H9 (cell line): ENCODE results near the gene SV2C. TPM values are rescaled to one million over a fixed set of nuclear protein-coding genes. Genes with fewer than 3 reads are reported as not detected.

ENCODE experiments used
- DNase-seq: peaks from one replicate; pipeline ENCODE4 v3.0.0-alpha.2; 2017
- H2AFZ ChIP-seq: one replicate; pipeline ENCODE4 v1.6.1; 2013; ENCODE audit warnings: mild to moderate bottlenecking, low read length, control low read depth, moderate library complexity
- H2AK5ac ChIP-seq: 2 replicates; pipeline ENCODE4 v1.6.1; 2013; ENCODE audit warnings: low read length, control low read depth, mixed read lengths; ENCODE audit not compliant: insufficient read length
- H2BK120ac ChIP-seq: one replicate; pipeline ENCODE4 v1.6.1; 2013; ENCODE audit warnings: low read depth, mild to moderate bottlenecking, low read length, control low read depth, inconsistent platforms; ENCODE audit not compliant: poor library complexity, severe bottlenecking
- H2BK12ac ChIP-seq: 2 replicates; pipeline ENCODE4 v1.6.1; 2013; ENCODE audit warnings: low read length, control low read depth, mixed read lengths, low read depth; ENCODE audit not compliant: insufficient read length
- H2BK15ac ChIP-seq: 2 replicates; pipeline ENCODE4 v1.6.1; 2013; ENCODE audit warnings: low read depth, low read length, control low read depth
- H2BK20ac ChIP-seq: one replicate; pipeline ENCODE4 v1.6.1; 2013; ENCODE audit warnings: low read depth, mild to moderate bottlenecking, low read length, control low read depth, inconsistent platforms; ENCODE audit not compliant: poor library complexity, severe bottlenecking
- H2BK5ac ChIP-seq: 2 replicates; pipeline ENCODE4 v1.6.1; 2013; ENCODE audit warnings: low read length, control low read depth, mixed read lengths; ENCODE audit not compliant: insufficient read length
- H3K14ac ChIP-seq: 2 replicates; pipeline ENCODE4 v1.6.1; 2013; ENCODE audit warnings: low read length, control low read depth; ENCODE audit not compliant: insufficient read depth
- H3K18ac ChIP-seq: 2 replicates; pipeline ENCODE4 v1.6.1; 2013; ENCODE audit warnings: low read depth, mild to moderate bottlenecking, mixed read lengths, low read length, control low read depth; ENCODE audit not compliant: insufficient read length
- H3K23ac ChIP-seq: 2 replicates; pipeline ENCODE4 v1.6.1; 2013; ENCODE audit warnings: low read length, control low read depth, mixed read lengths, low read depth; ENCODE audit not compliant: insufficient read length
- H3K23me2 ChIP-seq: 2 replicates; pipeline ENCODE4 v1.6.1; 2013; ENCODE audit warnings: low read depth, mild to moderate bottlenecking, mixed read lengths, low read length, control low read depth; ENCODE audit not compliant: insufficient read length, poor library complexity, severe bottlenecking
- H3K27ac ChIP-seq: 2 replicates; pipeline ENCODE4 v1.5.1; 2013; ENCODE audit warnings: low read length, control low read depth, mixed read lengths, low read depth; ENCODE audit not compliant: insufficient read length
- H3K27me3 ChIP-seq: 2 replicates; pipeline ENCODE4 v1.6.1; 2013; ENCODE audit warnings: low read length, control low read depth, inconsistent platforms; ENCODE audit not compliant: insufficient read depth
- H3K4ac ChIP-seq: 2 replicates; pipeline ENCODE4 v1.6.1; 2013; ENCODE audit warnings: low read depth, mild to moderate bottlenecking, control low read depth, inconsistent platforms, low read length, moderate library complexity
- H3K4me1 ChIP-seq: 2 replicates; pipeline ENCODE4 v1.6.1; 2013; ENCODE audit warnings: low read length, control low read depth, inconsistent platforms; ENCODE audit not compliant: insufficient read depth
- H3K4me2 ChIP-seq: 2 replicates; pipeline ENCODE4 v1.6.1; 2013; ENCODE audit warnings: low read length, control low read depth, mixed read lengths; ENCODE audit not compliant: insufficient read length, insufficient read depth
- H3K56ac ChIP-seq: 2 replicates; pipeline ENCODE4 v1.6.1; 2013; ENCODE audit warnings: low read depth, mild to moderate bottlenecking, mixed read lengths, low read length, control low read depth; ENCODE audit not compliant: insufficient read length
- H3K79me1 ChIP-seq: 2 replicates; pipeline ENCODE4 v1.6.1; 2013; ENCODE audit warnings: low read depth, mild to moderate bottlenecking, moderate library complexity, low read length, control low read depth, inconsistent platforms; ENCODE audit not compliant: insufficient read depth, poor library complexity, severe bottlenecking
- H3K79me2 ChIP-seq: 2 replicates; pipeline ENCODE4 v1.6.1; 2013; ENCODE audit warnings: low read length, control low read depth, inconsistent platforms; ENCODE audit not compliant: insufficient read depth
- H3K9ac ChIP-seq: 2 replicates; pipeline ENCODE4 v1.6.1; 2013; ENCODE audit warnings: low read length, control low read depth, mixed read lengths; ENCODE audit not compliant: insufficient read length; ENCODE audit errors: extremely low read depth
- H3K9me3 ChIP-seq: one replicate; pipeline ENCODE4 v1.6.1; 2013; ENCODE audit warnings: low read depth, low read length, inconsistent platforms; ENCODE audit not compliant: control insufficient read depth
- H3T11ph ChIP-seq: one replicate; pipeline ENCODE4 v1.6.1; 2013; ENCODE audit warnings: mild to moderate bottlenecking, low read length, control low read depth, inconsistent platforms
- H4K20me1 ChIP-seq: one replicate; pipeline ENCODE4 v1.6.1; 2013; ENCODE audit not compliant: control insufficient read depth, insufficient read length, insufficient read depth
- H4K5ac ChIP-seq: 2 replicates; pipeline ENCODE4 v1.6.1; 2013; ENCODE audit warnings: low read depth, mild to moderate bottlenecking, mixed read lengths, low read length, control low read depth; ENCODE audit not compliant: insufficient read length
- H4K8ac ChIP-seq: replicated peaks from 2 replicates; pipeline ENCODE4 v1.6.1; 2013; ENCODE audit warnings: low read length, control low read depth, mixed read lengths, low read depth; ENCODE audit not compliant: insufficient read length
- H4K91ac ChIP-seq: 2 replicates; pipeline ENCODE4 v1.6.1; 2013; ENCODE audit warnings: low read depth, mild to moderate bottlenecking, moderate library complexity, mixed read lengths, low read length, control low read depth; ENCODE audit not compliant: insufficient read length
- H3K27ac Mint-ChIP-seq, 3 experiments: 2 replicates in 2 of 3; 3 replicates in 1 of 3; pipeline ENCODE4 v1.8.0; 2020 to 2021; ENCODE audit warnings: mixed read lengths in 3 of 3, mild to moderate bottlenecking in 1 of 3, moderate library complexity in 1 of 3
- H3K27me3 Mint-ChIP-seq: 2 replicates; pipeline ENCODE4 v1.8.0; 2021; ENCODE audit warnings: low read depth, mild to moderate bottlenecking, moderate library complexity, mixed read lengths
- H3K36me3 Mint-ChIP-seq, 3 experiments: 2 replicates in 2 of 3; 3 replicates in 1 of 3; pipeline ENCODE4 v1.8.0; 2020 to 2021; ENCODE audit warnings: low read depth in 3 of 3, mixed read lengths in 3 of 3; ENCODE audit not compliant: insufficient read depth in 1 of 3
- H3K4me1 Mint-ChIP-seq, 2 experiments: 2 replicates each; pipeline ENCODE4 v1.8.0; 2020; ENCODE audit warnings: mixed read lengths in 2 of 2
- H3K4me3 Mint-ChIP-seq, 2 experiments: 2 replicates in 1 of 2; 3 replicates in 1 of 2; pipeline ENCODE4 v1.8.0; 2020 to 2021; ENCODE audit warnings: mild to moderate bottlenecking in 2 of 2, mixed read lengths in 2 of 2, moderate library complexity in 1 of 2
- H3K9me3 Mint-ChIP-seq, 2 experiments: 2 replicates in 1 of 2; 3 replicates in 1 of 2; pipeline ENCODE4 v1.8.0; 2020; ENCODE audit warnings: mild to moderate bottlenecking in 2 of 2, mixed read lengths in 2 of 2, moderate library complexity in 1 of 2
- WGBS: extraction: QIAGEN DNeasy Blood & Tissue Kit; methylation state at CpG from one replicate; pipeline ENCODE4 v1.1.7; 2013; ENCODE audit warnings: missing lambda C conversion rate, low lambda C conversion rate, mixed read lengths; ENCODE audit not compliant: insufficient read length; ENCODE audit errors: extremely low coverage; 5-methylcytosine and 5-hydroxymethylcytosine counted together
- total RNA-seq: library from RNA; stranded (reverse); gene quantifications from 2 replicates; pipeline ENCODE4 v1.2.1, GENCODE V29; 2021
- TF ChIP-seq, protein P1 (sequence below): fragments of 200-600 bp; sonication (generic); conservative IDR thresholded peaks from 3 replicates; pipeline ENCODE4 v1.8.0; 2021; ENCODE audit warnings: antibody characterized with exemption, mild to moderate bottlenecking

Gene SV2C
- total RNA-seq, 1 experiment from 2014 or later = 0.09 TPM

- no CpG with 5 or more reads among the region's 1 CpG for WGBS
- H3K36me3 Mint-ChIP-seq = no peaks in the 10 kb centered on the region
These were observed 305.1 kb downstream of the SV2C start for GRCh38 chr5:76388236-76388635.

More at GRCh38 chr5:76388236-76388635, 305.1 kb downstream of the SV2C start:
- Mint-ChIP-seq H3K27ac (no peak overlapping the region), H3K4me1 (peaks cover 21 to 34% of the 10 kb centered on the region in 2 experiments), H3K9me3 (no peaks in the 10 kb centered on the region), H3K4me3 (no peak overlapping the region), H3K27me3 (0 out of 2 replicates have a peak, but pooled peaks cover 1% of the 10 kb centered on the region)
- no peak overlapping the region for H3K23ac ChIP-seq
- H3K79me2 ChIP-seq = no peaks in the 10 kb centered on the region
- H2BK5ac ChIP-seq = no peak overlapping the region
- no peak overlapping the region for H3T11ph ChIP-seq
- H2BK20ac ChIP-seq = no peak overlapping the region
- peaks cover 4% of the 10 kb centered on the region; the same call in 1 of the 2 replicates for H3K4me1 ChIP-seq
- no peak overlapping the region for H2AFZ ChIP-seq
- H3K27ac ChIP-seq = no peak overlapping the region
- H4K5ac ChIP-seq = no peak overlapping the region
- no peak overlapping the region for H3K14ac ChIP-seq
- no peak overlapping the region for H4K91ac ChIP-seq
- H2BK120ac ChIP-seq = no peak overlapping the region
- H3K4ac ChIP-seq = no peak overlapping the region
- no peaks in the 10 kb centered on the region for H3K9me3 ChIP-seq
- no peak overlapping the region for H2AK5ac ChIP-seq
- no peaks in the 10 kb centered on the region for H3K79me1 ChIP-seq
- no peaks in the 10 kb centered on the region for H4K20me1 ChIP-seq
- no peak overlapping the region for H3K56ac ChIP-seq
- H3K27me3 ChIP-seq = no peaks in the 10 kb centered on the region
- no peak overlapping the region for H4K8ac ChIP-seq
- H3K23me2 ChIP-seq = no peaks in the 10 kb centered on the region
- H2BK12ac ChIP-seq = no peak overlapping the region
- TF ChIP-seq, protein P1, sequence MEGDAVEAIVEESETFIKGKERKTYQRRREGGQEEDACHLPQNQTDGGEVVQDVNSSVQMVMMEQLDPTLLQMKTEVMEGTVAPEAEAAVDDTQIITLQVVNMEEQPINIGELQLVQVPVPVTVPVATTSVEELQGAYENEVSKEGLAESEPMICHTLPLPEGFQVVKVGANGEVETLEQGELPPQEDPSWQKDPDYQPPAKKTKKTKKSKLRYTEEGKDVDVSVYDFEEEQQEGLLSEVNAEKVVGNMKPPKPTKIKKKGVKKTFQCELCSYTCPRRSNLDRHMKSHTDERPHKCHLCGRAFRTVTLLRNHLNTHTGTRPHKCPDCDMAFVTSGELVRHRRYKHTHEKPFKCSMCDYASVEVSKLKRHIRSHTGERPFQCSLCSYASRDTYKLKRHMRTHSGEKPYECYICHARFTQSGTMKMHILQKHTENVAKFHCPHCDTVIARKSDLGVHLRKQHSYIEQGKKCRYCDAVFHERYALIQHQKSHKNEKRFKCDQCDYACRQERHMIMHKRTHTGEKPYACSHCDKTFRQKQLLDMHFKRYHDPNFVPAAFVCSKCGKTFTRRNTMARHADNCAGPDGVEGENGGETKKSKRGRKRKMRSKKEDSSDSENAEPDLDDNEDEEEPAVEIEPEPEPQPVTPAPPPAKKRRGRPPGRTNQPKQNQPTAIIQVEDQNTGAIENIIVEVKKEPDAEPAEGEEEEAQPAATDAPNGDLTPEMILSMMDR = no peak
- H3K4me2 ChIP-seq = no peak overlapping the region
- no peak overlapping the region for H3K18ac ChIP-seq
- H3K9ac ChIP-seq = no peak overlapping the region
- DNase-seq = no peak
- H2BK15ac ChIP-seq = no peak overlapping the region
